Pons (tissue), 1 donor: ENCODE measurements around the gene OLR1.
"Not testable (repeated sequence)": the region's sequence is repeated elsewhere in the genome, so short reads cannot be mapped to it uniquely, and the experiment has no call there.

Experiments used
- DNase-seq: peaks from one replicate; pipeline ENCODE4 v3.0.0-alpha.2; 2016; ENCODE audit warnings: low spot score

The OLR1 gene

GRCh38 chr12:10190558-10191388, 18.8 kb upstream of the OLR1 start:
- peak; percentile 90 for DNase-seq

- peak; percentile 29 for DNase-seq
Observed at GRCh38 chr12:10189653-10190052, 17.7 kb upstream of the OLR1 start.

- DNase-seq = not testable (repeated sequence)
Observed at GRCh38 chr12:10186958-10187357, 15.0 kb upstream of the OLR1 start.

- peak; percentile 80 for DNase-seq
Observed at GRCh38 chr12:10186299-10186698, 14.4 kb upstream of the OLR1 start.

- no peak for DNase-seq
Observed at GRCh38 chr12:10184261-10184843, 12.4 kb upstream of the OLR1 start.

GRCh38 chr12:10182354-10183049, 10.6 kb upstream of the OLR1 start:
- DNase-seq = no peak

- no peak for DNase-seq
Observed at GRCh38 chr12:10179776-10180181, 7.8 kb upstream of the OLR1 start.

GRCh38 chr12:10178821-10179220, 6.9 kb upstream of the OLR1 start, which contains the start of gene TMEM52B:
TSS of gene TMEM52B (plus strand) at chr12:10179032. CDS start at chr12:10179575, 543 bp downstream.
- DNase-seq = no peak

GRCh38 chr12:10175846-10176636, 4.1 kb upstream of the OLR1 start:
- DNase-seq = no peak

GRCh38 chr12:10174986-10175614, 3.2 kb upstream of the OLR1 start:
- DNase-seq = no peak

- no peak for DNase-seq
Observed at GRCh38 chr12:10170216-10170615, 1.7 kb downstream of the OLR1 start.

- no peak for DNase-seq
Observed at GRCh38 chr12:10169104-10169503, 2.8 kb downstream of the OLR1 start.

- peak; percentile 88 for DNase-seq
Observed at GRCh38 chr12:10167599-10167998, 4.3 kb downstream of the OLR1 start.

GRCh38 chr12:10165421-10165820, 6.5 kb downstream of the OLR1 start:
- DNase-seq = no peak

GRCh38 chr12:10163084-10163483, 8.8 kb downstream of the OLR1 start:
- DNase-seq = no peak

- DNase-seq = peak; percentile 75
Observed at GRCh38 chr12:10160617-10161385, 11.1 kb downstream of the OLR1 start.

GRCh38 chr12:10159280-10159679, 12.7 kb downstream of the OLR1 start:
- DNase-seq = no peak

- DNase-seq = no peak
Observed at GRCh38 chr12:10158406-10158805, 13.5 kb downstream of the OLR1 start.

- no peak for DNase-seq
Observed at GRCh38 chr12:10155966-10156365, 16.0 kb downstream of the OLR1 start.

GRCh38 chr12:10154145-10154496, 17.8 kb downstream of the OLR1 start:
- no peak for DNase-seq
